Activated CD4-positive, alpha-beta T cell treated with anti-CD3 and anti-CD28 coated beads, Interleukin-10, Interleukin-2, amounts not matched to agents 100 ng/mL and 50 ng/mL, durations not matched to agents 16 hours and 8 hours (primary cell): ENCODE measurements around the gene ZNF614.
"Not testable (repeated sequence)": the region's sequence is repeated elsewhere in the genome, so short reads cannot be mapped to it uniquely, and the experiment has no call there.

Experiments used
- DNase-seq: peaks from one replicate; pipeline ENCODE4 v3.0.0-alpha.2; 2020

The ZNF614 gene

DNA sequence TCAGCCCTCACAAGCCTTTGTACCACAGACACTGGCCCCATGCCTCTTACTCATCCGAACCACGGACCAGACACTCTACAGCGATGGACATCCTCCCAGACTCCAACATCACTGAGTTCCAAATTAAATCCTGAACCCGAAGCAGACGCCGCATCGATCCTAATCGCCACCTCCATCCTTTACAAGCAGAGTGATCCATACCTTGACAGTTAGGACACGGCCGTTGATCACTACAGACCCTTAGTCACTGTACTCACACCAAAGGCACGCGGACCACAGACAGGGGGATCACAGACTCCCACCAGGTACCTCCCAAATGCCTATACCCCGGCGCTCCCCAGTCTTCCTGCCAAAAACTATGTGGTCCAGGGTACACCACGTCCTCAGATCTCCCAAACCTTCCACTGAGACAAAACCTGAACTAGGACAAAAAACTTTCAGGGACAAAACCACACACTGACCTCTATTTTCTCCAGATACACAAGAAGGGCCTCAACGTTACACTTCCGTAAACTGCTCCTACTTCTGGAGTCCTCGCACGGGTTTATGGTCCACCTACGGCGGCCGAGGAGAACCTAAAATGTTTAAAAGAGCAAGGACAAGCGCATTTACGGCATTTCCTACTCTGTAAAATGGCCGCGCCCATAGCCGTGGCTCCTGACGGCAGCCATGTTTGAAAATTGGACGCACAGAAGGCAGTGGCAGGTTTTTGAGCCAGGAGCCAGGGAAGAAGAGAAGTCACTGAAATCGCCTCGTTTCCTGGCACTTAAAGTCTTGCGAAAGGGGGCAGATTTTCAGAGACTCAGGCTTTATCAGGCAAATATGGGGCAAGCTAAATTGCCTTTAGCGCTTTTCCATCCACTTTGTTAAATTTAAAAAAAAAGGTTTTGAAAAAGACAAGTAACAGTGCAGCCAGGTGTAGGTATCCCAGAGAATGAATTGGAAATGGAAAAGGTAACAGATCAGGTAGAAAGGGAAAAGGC, 41.6 kb downstream of the ZNF614 start, which contains the start of gene ZNF350:
TSS of gene ZNF350 (minus strand) at position 532 of the 983 bp plus-strand sequence. CDS start 12,480 bp downstream, outside the sequence.
- peak; percentile 92 for DNase-seq

- no peak for DNase-seq
Observed at GRCh38 chr19:51983361-51983760, 44.8 kb downstream of the ZNF614 start.

DNA sequence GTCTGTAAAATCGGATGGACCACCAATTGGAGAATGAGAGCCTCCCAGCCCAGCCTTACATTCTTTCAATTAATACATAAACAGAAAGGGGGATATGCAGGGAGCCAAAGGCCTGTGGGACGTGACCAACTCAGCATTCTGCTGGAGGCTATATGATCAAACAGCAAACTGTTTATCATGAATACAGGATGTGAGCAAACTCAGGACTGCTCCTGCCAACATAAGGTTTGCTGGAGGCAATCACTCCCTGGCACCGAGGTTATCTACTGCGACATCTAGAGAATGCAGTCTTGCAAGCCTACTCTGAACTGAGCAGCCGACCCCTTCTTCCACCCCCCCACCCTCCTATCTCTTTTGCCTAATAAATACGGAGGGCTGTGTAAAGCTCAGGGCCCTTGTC, 47.3 kb downstream of the ZNF614 start:
- DNase-seq, result not testable (repeated sequence)

DNA sequence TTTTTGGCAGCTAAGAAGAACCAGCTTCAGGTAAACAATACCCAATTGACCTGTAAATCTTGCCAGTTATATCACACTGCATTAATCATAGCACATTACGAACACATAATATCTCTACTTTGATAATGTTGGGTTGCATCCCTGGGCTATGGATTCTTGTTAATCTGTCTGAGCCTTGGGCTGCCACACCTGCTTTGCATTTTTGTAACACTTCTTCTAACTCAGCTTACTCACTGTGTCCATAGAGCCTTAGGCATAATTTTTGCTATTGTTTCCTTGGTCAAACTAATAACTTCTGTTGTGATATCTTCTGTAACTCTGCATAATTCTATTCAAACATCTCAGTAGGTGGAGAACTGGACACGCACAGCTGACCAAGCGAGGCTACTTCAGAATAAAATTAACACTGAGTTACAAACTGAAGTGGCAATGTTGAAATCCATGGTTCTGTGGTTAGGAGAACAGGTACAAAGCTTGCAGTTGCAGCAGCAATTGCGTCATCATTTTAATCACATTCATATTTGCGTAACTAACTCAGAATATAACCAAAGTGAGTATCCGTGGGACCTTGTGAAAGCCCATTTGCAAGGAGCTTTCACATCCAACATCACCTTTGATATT, 48.0 kb downstream of the ZNF614 start:
- DNase-seq, result no peak

DNA sequence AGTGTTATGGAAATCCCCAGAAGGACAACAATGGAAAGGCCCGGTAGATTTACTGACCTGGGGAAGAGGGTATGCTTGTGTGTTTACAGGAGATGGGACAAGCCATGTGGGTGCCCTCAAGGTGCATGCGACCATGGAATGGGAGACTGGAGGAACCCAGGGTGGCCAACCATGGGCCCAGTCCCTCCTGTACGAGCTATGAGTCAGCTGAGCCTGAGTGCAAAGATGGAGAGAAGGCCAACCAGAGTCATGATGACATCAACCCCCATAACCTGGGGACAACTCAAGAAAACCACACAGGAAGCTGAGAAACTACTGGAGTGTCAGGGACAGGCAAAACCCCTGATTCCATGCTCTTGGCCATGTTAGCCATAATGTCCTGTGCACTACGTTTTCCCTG, 49.3 kb downstream of the ZNF614 start:
- DNase-seq, result peak; percentile 0

- no peak for DNase-seq
Observed at GRCh38 chr19:51977346-51977745, 50.8 kb downstream of the ZNF614 start.

DNA sequence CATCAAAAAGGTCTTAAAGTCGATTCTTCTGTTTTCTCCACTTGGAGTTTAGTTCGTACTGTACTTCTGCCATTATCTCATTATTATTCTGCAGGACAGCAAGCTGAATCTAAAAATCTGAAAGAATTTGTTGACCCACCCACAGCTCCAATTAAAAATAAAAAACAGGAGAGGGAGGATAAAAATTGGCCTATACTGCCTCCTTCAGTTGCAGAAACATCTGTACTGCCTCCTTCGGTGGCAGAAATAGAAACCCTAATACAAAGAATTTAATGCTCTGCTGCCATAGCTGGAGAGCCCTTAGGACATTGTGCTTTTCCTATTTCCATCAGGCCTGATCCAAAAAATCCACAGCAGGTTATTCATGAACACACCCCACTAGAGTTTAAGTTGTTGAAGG, 51.3 kb downstream of the ZNF614 start:
- no peak for DNase-seq

DNA sequence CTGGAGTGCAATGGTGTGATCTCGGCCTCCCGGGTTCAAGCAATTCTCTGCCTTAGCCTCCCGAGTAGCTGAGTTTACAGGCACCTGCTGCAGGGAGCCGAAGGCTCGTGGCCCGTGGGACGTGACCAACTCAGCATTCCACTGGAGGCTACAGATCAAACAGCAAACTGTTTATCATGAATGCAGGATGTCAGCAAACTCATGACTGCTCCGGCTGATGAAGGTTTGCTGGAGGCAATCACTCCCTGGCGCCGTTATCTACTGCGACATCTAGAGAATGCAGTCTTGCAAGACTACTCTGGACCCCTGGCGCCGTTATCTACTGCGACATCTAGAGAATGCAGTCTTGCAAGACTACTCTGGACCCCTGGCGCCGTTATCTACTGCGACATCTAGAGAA, 52.4 kb downstream of the ZNF614 start:
- not testable (repeated sequence) for DNase-seq

GRCh38 chr19:51971624-51972023, 56.6 kb downstream of the ZNF614 start:
- no peak for DNase-seq

GRCh38 chr19:51970718-51971117, 57.5 kb downstream of the ZNF614 start:
- no peak for DNase-seq

DNA sequence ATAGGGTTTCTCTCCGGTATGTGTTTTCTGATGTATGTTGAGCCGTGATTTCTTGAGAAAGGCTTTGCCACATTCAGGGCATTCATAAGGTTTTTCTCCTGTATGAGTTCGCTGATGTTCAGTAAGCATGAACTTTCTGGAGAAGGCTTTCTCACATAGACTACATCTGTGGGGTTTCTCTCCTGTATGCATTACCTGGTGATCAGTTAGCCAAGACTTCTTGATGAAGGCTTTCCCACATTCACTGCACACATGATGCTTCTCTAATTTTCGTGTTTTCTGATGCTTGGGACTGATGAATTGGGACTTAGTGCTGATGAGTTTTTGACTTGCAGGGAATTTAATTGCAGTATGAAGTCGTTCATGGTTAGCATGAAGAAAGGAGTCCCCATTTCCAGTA, 62.6 kb downstream of the ZNF614 start:
- no peak for DNase-seq
